IMR-90 (cell line): Measurements from ENCODE around the gene CALML4. TPM values are rescaled to one million over a fixed set of nuclear protein-coding genes. Genes with fewer than 3 reads are reported as not detected.

Source experiments
- ATAC-seq: fragments of 200-7000 bp; cut with Tn5 transposase; 2 replicates; pipeline ENCODE4 v1.9.1; 2020; ENCODE audit warnings: low read depth, mild to moderate bottlenecking, moderate library complexity
- BruUV-seq: library from RNA; stranded (reverse); fragments of 400-500 nt; replicated peaks from 2 replicates; lab custom pipeline; 2021; lab: Mats Ljungman, UMichigan
- CTCF ChIA-PET: fragments of 300-600 bp; formaldehyde crosslinking; extraction: SDS; loops from one replicate; lab custom pipeline; 2021; ENCODE audit warnings: antibody characterized with exemption; lab: Yijun Ruan, JAX
- POLR2A ChIA-PET: fragments of 300-600 bp; sonication (Branson Sonifier 250); formaldehyde crosslinking; loops from one replicate; lab custom pipeline; 2022; ENCODE audit warnings: antibody characterized with exemption; ENCODE audit not compliant: unreplicated experiment; lab: Charles Lee
- DNase-seq: peaks from one replicate; pipeline ENCODE4 v3.0.0; 2013
- H2AFZ ChIP-seq: replicated peaks from 2 replicates; pipeline ENCODE3; 2013; ENCODE audit warnings: low read length, mild to moderate bottlenecking; ENCODE audit not compliant: poor library complexity
- H2AK5ac ChIP-seq: 2 replicates; pipeline ENCODE4 v1.6.1; 2013; ENCODE audit warnings: low read depth, low read length, inconsistent platforms
- H2AK9ac ChIP-seq: replicated peaks from 2 replicates; pipeline ENCODE3; 2013; ENCODE audit warnings: mild to moderate bottlenecking, low read depth, low read length, moderate library complexity; ENCODE audit not compliant: poor library complexity
- H2BK120ac ChIP-seq: 2 replicates; pipeline ENCODE4 v1.6.1; 2013; ENCODE audit warnings: low read depth, low read length, inconsistent platforms
- H2BK15ac ChIP-seq: 3 replicates; pipeline ENCODE4 v1.6.1; 2013; ENCODE audit warnings: low read depth, low read length, inconsistent platforms
- H2BK20ac ChIP-seq: 2 replicates; pipeline ENCODE4 v1.6.1; 2013; ENCODE audit warnings: low read depth, mild to moderate bottlenecking, inconsistent platforms, low read length, moderate library complexity
- H2BK5ac ChIP-seq: 2 replicates; pipeline ENCODE4 v1.6.1; 2013; ENCODE audit warnings: mild to moderate bottlenecking, low read depth, low read length, inconsistent platforms; ENCODE audit not compliant: poor library complexity, severe bottlenecking
- H3K14ac ChIP-seq: replicated peaks from 2 replicates; pipeline ENCODE4 v1.6.1; 2013; ENCODE audit warnings: low read depth, low read length, inconsistent platforms
- H3K18ac ChIP-seq: 2 replicates; pipeline ENCODE4 v1.6.1; 2013; ENCODE audit warnings: low read depth, low read length, control low read depth
- H3K23ac ChIP-seq: 2 replicates; pipeline ENCODE4 v1.6.1; 2013; ENCODE audit warnings: low read depth, low read length, inconsistent platforms
- H3K27ac ChIP-seq: 2 replicates; pipeline ENCODE4 v1.5.1; 2013; ENCODE audit warnings: mild to moderate bottlenecking, control low read depth, low read length; ENCODE audit not compliant: insufficient read depth
- H3K27me3 ChIP-seq: 2 replicates; pipeline ENCODE4 v1.6.1; 2013; ENCODE audit warnings: low read length; ENCODE audit not compliant: control insufficient read depth, insufficient read depth
- H3K36me3 ChIP-seq: 2 replicates; pipeline ENCODE4 v1.6.1; 2013; ENCODE audit warnings: low read length, mixed read lengths; ENCODE audit not compliant: control insufficient read depth, insufficient read depth
- H3K4ac ChIP-seq: 2 replicates; pipeline ENCODE4 v1.6.1; 2013; ENCODE audit warnings: low read depth, low read length, inconsistent platforms
- H3K4me1 ChIP-seq: 2 replicates; pipeline ENCODE4 v1.6.1; 2013; ENCODE audit warnings: low read length, mixed read lengths; ENCODE audit not compliant: control insufficient read depth, insufficient read depth
- H3K4me2 ChIP-seq: 2 replicates; pipeline ENCODE4 v1.6.1; 2013; ENCODE audit warnings: low read depth, mild to moderate bottlenecking, control low read depth, low read length, moderate library complexity
- H3K4me3 ChIP-seq: 2 replicates; pipeline ENCODE4 v1.5.1; 2013; ENCODE audit warnings: low read depth, mild to moderate bottlenecking, control low read depth, low read length, moderate library complexity; ENCODE audit not compliant: insufficient read depth
- H3K56ac ChIP-seq: 2 replicates; pipeline ENCODE4 v1.6.1; 2013; ENCODE audit warnings: low read length, inconsistent platforms; ENCODE audit not compliant: insufficient read depth; ENCODE audit errors: extremely low read depth
- H3K79me1 ChIP-seq, 2 experiments: 2 replicates each; pipeline ENCODE4 v1.6.1; 2013; ENCODE audit warnings: low read length in 2 of 2, inconsistent platforms in 1 of 2, low read depth in 1 of 2
- H3K9ac ChIP-seq: 2 replicates; pipeline ENCODE4 v1.6.1; 2013; ENCODE audit warnings: low read depth, low read length, control low read depth
- H3K9me1 ChIP-seq: 2 replicates; pipeline ENCODE4 v1.6.1; 2013; ENCODE audit warnings: low read length, inconsistent platforms; ENCODE audit not compliant: insufficient read depth
- H3K9me3 ChIP-seq: 2 replicates; pipeline ENCODE4 v1.6.1; 2013; ENCODE audit warnings: low read length; ENCODE audit not compliant: control insufficient read depth, insufficient read depth
- H4K20me1 ChIP-seq: 2 replicates; pipeline ENCODE4 v1.6.1; 2013; ENCODE audit warnings: low read length, inconsistent platforms; ENCODE audit not compliant: insufficient read depth
- H4K5ac ChIP-seq: 2 replicates; pipeline ENCODE4 v1.6.1; 2013; ENCODE audit warnings: mild to moderate bottlenecking, low read depth, low read length, control low read depth
- H4K8ac ChIP-seq, 2 experiments: 2 replicates each; pipeline ENCODE4 v1.6.1; 2013; ENCODE audit warnings: low read depth in 2 of 2, low read length in 2 of 2, control low read depth in 1 of 2, inconsistent platforms in 1 of 2
- H4K91ac ChIP-seq: 2 replicates; pipeline ENCODE4 v1.6.1; 2013; ENCODE audit warnings: low read depth, low read length, inconsistent platforms; ENCODE audit not compliant: insufficient read depth
- CEBPB ChIP-seq: IDR thresholded peaks from 2 replicates; pipeline ENCODE4 v1.6.1; 2012; ENCODE audit warnings: low read depth, low read length, improper control_type of control experiment
- CHD1 ChIP-seq: IDR thresholded peaks from 2 replicates; pipeline ENCODE4 v1.6.1; 2012; ENCODE audit warnings: low read depth, low read length, improper control_type of control experiment
- ELK1 ChIP-seq: fragments of 150-350 bp; IDR thresholded peaks from 2 replicates; pipeline ENCODE4 v1.6.1; 2016; ENCODE audit warnings: low read depth, mild to moderate bottlenecking, low read length, moderate library complexity, borderline replicate concordance
- FOS ChIP-seq: fragments of 150-350 bp; IDR thresholded peaks from 2 replicates; pipeline ENCODE4 v1.6.1; 2016; ENCODE audit warnings: low read depth, low read length
- MAZ ChIP-seq: IDR thresholded peaks from 2 replicates; pipeline ENCODE4 v1.6.1; 2012; ENCODE audit warnings: low read depth, mild to moderate bottlenecking, low read length, improper control_type of control experiment, moderate library complexity, borderline replicate concordance
- MXI1 ChIP-seq: IDR thresholded peaks from 2 replicates; pipeline ENCODE4 v1.6.1; 2012; ENCODE audit warnings: low read depth, mild to moderate bottlenecking, low read length, moderate library complexity, borderline replicate concordance
- NFE2L2 ChIP-seq: fragments of 150-350 bp; IDR thresholded peaks from 2 replicates; pipeline ENCODE4 v1.6.1; 2016; ENCODE audit warnings: low read depth, mild to moderate bottlenecking, low read length
- POLR2A ChIP-seq: IDR thresholded peaks from 2 replicates; pipeline ENCODE4 v1.6.1; 2012; ENCODE audit warnings: mild to moderate bottlenecking, low read depth, low read length
- RAD21 ChIP-seq: IDR thresholded peaks from 2 replicates; pipeline ENCODE4 v1.6.1; 2012; ENCODE audit warnings: low read length, improper control_type of control experiment
- RCOR1 ChIP-seq: IDR thresholded peaks from 2 replicates; pipeline ENCODE4 v1.6.1; 2012; ENCODE audit warnings: mild to moderate bottlenecking, low read length, improper control_type of control experiment; ENCODE audit not compliant: insufficient replicate concordance
- RFX5 ChIP-seq: IDR thresholded peaks from 2 replicates; pipeline ENCODE4 v1.8.0; 2012; ENCODE audit warnings: low read depth, mild to moderate bottlenecking, low read length, moderate library complexity
- SMC3 ChIP-seq: fragments of 150-350 bp; IDR thresholded peaks from 2 replicates; pipeline ENCODE4 v1.6.1; 2016; ENCODE audit warnings: low read depth, mild to moderate bottlenecking, antibody characterized with exemption, low read length, moderate library complexity
- USF2 ChIP-seq: fragments of 150-350 bp; IDR thresholded peaks from 2 replicates; pipeline ENCODE4 v1.6.1; 2017; ENCODE audit warnings: mild to moderate bottlenecking, antibody characterized with exemption, low read length, low read depth
- WGBS, 2 experiments: methylation state at CpG; one replicate each; pipeline versions ENCODE4 v1.1.5 to v1.1.7; 2013; ENCODE audit warnings: missing lambda C conversion rate in 2 of 2; ENCODE audit not compliant: insufficient read length in 1 of 2; ENCODE audit errors: extremely low coverage in 2 of 2; 5-methylcytosine and 5-hydroxymethylcytosine counted together
- dilution Hi-C: fragments of 300-500 bp; cut with HindIII; formaldehyde crosslinking; loops from one replicate; pipeline ENCODE4 v1.14.3; 2018; ENCODE audit warnings: low sequenced_read_pairs; ENCODE audit not compliant: unreplicated experiment
- in situ Hi-C: fragments of 300-500 bp; cut with MboI; formaldehyde crosslinking; loops from 3 replicates; pipeline ENCODE4 v1.14.3; 2019; ENCODE audit warnings: low sequenced_read_pairs, inconsistent platforms, mixed read lengths
- intact Hi-C: fragments of 100-400 bp; cut with micrococcal nuclease; formaldehyde crosslinking; loops from 2 replicates; pipeline ENCODE4 v1.10.0; 2022
- polyA plus RNA-seq, 3 experiments: library from polyadenylated mRNA; depleted of rRNA; stranded (reverse); fragments of >200 nt; gene quantifications; 2 replicates each; pipeline ENCODE4 v1.2.3, GENCODE V29; 2012; ENCODE audit warnings: low replicate concordance in 1 of 3
- total RNA-seq: library from RNA; depleted of rRNA; stranded (reverse); fragments of >200 nt; gene quantifications from 2 replicates; pipeline ENCODE4 v1.2.3, GENCODE V29; 2012

Gene CALML4
- total and polyA plus RNA-seq, 2 of the 4 experiments (the other 2 are of a cell fraction), result 0.36 to 1.3 TPM

GRCh38 chr15:68230157-68231100 lies 25.3 kb upstream of the CALML4 start:
- Histone ChIP-seq H3K14ac (peak overlapping the region; percentile 82; the same call in 1 of the 2 replicates), H4K20me1 (peaks cover 7% of the 10 kb centered on the region; the same call in 1 of the 2 replicates), H3K18ac (peak overlapping the region; percentile 49; the same call in 1 of the 2 replicates), H3K9ac (peak overlapping the region; percentile 70), H2BK20ac (no peak overlapping the region), H2BK15ac (peak overlapping the region; percentile 61; the same call in 1 of the 3 replicates), H3K23ac (peak overlapping the region; percentile 69; the same call in 1 of the 2 replicates), H4K91ac (no peak overlapping the region; the same call in 1 of the 2 replicates), H3K27me3 (no peaks in the 10 kb centered on the region), H2BK120ac (peak overlapping the region; percentile 53; the same call in 1 of the 2 replicates), H3K4me3 (peak overlapping the region; percentile 78), H3K9me3 (no peaks in the 10 kb centered on the region), H2AK9ac (peak overlapping the region; percentile 83), H2AK5ac (peak overlapping the region; percentile 38; the same call in 1 of the 2 replicates), H3K4me2 (peak overlapping the region; percentile 78), H3K4me1 (peaks cover 8% of the 10 kb centered on the region), H4K5ac (peak overlapping the region; percentile 14; the same call in 1 of the 2 replicates), H3K36me3 (no peaks in the 10 kb centered on the region), H4K8ac (peak overlapping the region; percentile 15 to 79; a peak in 2 of 4 replicates), H2BK5ac (peak overlapping the region; percentile 68), H2AFZ (peak overlapping the region; percentile 100), H3K79me1 (peaks cover 14 to 36% of the 10 kb centered on the region in 2 experiments), H3K27ac (peak overlapping the region; percentile 67; the same call in 1 of the 2 replicates), H3K9me1 (peaks cover 20% of the 10 kb centered on the region), H3K56ac (no peak overlapping the region), H3K4ac (peak overlapping the region; percentile 83)
- intact Hi-C loops, result no loop called here
- dilution Hi-C loops, result no loop called here
- ATAC-seq (no peak), DNase-seq (peak; percentile 10)
- in situ Hi-C loops, result no loop called here
- POLR2A ChIA-PET, result no interaction called here
- CTCF ChIA-PET, result no interaction called here
- TF ChIP-seq RFX5 (no peak), MXI1 (no peak), USF2 (no peak), MAZ (no peak), POLR2A (no peak), ELK1 (no peak), FOS (no peak), RAD21 (no peak), SMC3 (no peak), NFE2L2 (no peak), CEBPB (no peak), RCOR1 (no peak), CHD1 (no peak)
- BruUV-seq, result no TSS peak
- 66% methylated on average over 11 of the region's 20 CpGs; no CpG with 5 or more reads in 1 of the 2 experiments for WGBS, 2 experiments
